ENCODE results near the gene MYO15A.
"Not testable (repeated sequence)": the region's sequence is repeated elsewhere in the genome, so short reads cannot be mapped to it uniquely, and the experiment has no call there.

DNA sequence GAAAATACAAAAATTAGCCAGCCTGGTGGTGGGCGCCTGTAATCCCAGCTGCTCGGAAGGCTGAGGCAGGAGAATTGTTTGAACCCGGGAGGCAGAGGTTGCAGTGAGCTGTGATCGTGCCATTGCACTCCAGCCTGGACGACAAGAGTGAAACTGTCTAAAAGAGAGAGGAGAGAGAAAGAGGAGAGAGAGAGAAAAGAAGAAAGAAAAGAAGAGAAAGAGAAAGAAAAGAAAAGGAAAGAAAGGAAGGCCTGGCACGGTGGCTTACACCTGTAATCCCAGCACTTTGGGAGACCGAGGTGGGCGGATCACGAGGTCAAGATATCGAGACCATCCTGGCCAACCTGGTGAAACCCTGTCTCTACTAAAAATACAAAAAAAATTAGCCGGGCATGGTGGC, 108.3 kb downstream of the MYO15A start:
- TF ChIP-seq, protein P1, sequence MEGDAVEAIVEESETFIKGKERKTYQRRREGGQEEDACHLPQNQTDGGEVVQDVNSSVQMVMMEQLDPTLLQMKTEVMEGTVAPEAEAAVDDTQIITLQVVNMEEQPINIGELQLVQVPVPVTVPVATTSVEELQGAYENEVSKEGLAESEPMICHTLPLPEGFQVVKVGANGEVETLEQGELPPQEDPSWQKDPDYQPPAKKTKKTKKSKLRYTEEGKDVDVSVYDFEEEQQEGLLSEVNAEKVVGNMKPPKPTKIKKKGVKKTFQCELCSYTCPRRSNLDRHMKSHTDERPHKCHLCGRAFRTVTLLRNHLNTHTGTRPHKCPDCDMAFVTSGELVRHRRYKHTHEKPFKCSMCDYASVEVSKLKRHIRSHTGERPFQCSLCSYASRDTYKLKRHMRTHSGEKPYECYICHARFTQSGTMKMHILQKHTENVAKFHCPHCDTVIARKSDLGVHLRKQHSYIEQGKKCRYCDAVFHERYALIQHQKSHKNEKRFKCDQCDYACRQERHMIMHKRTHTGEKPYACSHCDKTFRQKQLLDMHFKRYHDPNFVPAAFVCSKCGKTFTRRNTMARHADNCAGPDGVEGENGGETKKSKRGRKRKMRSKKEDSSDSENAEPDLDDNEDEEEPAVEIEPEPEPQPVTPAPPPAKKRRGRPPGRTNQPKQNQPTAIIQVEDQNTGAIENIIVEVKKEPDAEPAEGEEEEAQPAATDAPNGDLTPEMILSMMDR (IDR thresholded peaks at IDR 0.05): not testable (repeated sequence)
- not testable (repeated sequence) for TF ChIP-seq EP300 (IDR thresholded peaks at IDR 0.05)
